ENCODE results near the gene SGSH. TPM values are rescaled to one million over a fixed set of nuclear protein-coding genes. Genes with fewer than 3 reads are reported as not detected.

Gene SGSH
- total RNA-seq, 3 donors from 2014 or later (not counting 1 experiment from before 2014, with no cell fraction given) = 73.4 to 96.5 (median 74.1) TPM

DNA sequence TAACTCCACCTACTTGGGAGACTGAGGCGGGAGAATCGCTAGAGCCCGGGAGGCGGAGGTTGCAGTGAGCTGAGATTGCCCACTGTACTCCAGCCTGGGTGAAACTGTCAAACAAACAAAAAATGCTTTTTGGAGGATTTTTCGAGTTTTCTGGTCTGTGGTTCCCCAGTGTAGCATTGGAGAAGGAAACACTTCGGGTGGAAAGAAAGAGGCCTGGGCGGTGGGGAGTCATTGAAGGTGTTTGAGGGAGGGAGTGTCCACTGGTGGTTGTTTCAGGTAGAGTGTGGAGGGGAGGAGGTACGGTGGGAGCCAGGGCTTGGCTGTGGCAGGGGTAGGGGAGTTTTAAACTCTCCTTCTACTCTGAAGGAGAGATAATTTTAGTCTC, 41.8 kb upstream of the SGSH start:
- H3K36me3 ChIP-seq (ENCODE audit: control insufficient read depth, insufficient read depth, low read length) = peaks cover 6% of the 10 kb centered on the region
- ATAC-seq (no peak), DNase-seq (no peak)
- Mint-ChIP-seq H3K4me3 (peak overlapping the region; percentile 92), H3K4me1 (peaks cover 38 to 43% of the 10 kb centered on the region in 2 donors), H3K27ac (peak overlapping the region; percentile 87 to 94), H3K27me3 (ENCODE audit: low read depth in 2 of 2) (no peaks in the 10 kb centered on the region), H3K36me3 (no peaks in the 10 kb centered on the region), H3K9me3 (no peaks in the 10 kb centered on the region)
- peaks cover 63% of the 10 kb centered on the region for H3K4me1 ChIP-seq (ENCODE audit: control insufficient read depth, insufficient read depth, low read length)
- intact Hi-C loops (cut with micrococcal nuclease) = loop anchor here (2.0 kb wide), 1 partner anchor 115 kb away; the partner anchor contains the start of gene EIF4A3
- peak overlapping the region; percentile 91 for H3K27ac ChIP-seq (ENCODE audit: low read length)
- H3K27me3 ChIP-seq (ENCODE audit: control insufficient read depth, insufficient read depth, low read length) = no peaks in the 10 kb centered on the region
- TF ChIP-seq, protein P1, sequence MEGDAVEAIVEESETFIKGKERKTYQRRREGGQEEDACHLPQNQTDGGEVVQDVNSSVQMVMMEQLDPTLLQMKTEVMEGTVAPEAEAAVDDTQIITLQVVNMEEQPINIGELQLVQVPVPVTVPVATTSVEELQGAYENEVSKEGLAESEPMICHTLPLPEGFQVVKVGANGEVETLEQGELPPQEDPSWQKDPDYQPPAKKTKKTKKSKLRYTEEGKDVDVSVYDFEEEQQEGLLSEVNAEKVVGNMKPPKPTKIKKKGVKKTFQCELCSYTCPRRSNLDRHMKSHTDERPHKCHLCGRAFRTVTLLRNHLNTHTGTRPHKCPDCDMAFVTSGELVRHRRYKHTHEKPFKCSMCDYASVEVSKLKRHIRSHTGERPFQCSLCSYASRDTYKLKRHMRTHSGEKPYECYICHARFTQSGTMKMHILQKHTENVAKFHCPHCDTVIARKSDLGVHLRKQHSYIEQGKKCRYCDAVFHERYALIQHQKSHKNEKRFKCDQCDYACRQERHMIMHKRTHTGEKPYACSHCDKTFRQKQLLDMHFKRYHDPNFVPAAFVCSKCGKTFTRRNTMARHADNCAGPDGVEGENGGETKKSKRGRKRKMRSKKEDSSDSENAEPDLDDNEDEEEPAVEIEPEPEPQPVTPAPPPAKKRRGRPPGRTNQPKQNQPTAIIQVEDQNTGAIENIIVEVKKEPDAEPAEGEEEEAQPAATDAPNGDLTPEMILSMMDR (IDR thresholded peaks at IDR 0.05) = no peak
- no peaks in the 10 kb centered on the region for H3K9me3 ChIP-seq (ENCODE audit: control insufficient read depth, insufficient read depth, low read length)
- 36% methylated on average over 8 of the region's 8 CpGs for WGBS (ENCODE audit: insufficient coverage)
- peak overlapping the region; percentile 86 for H3K4me3 ChIP-seq (ENCODE audit: low read length)

- Histone ChIP-seq H3K36me3 (ENCODE audit: control insufficient read depth, insufficient read depth, low read length) (peaks cover 2% of the 10 kb centered on the region), H3K27ac (ENCODE audit: low read length) (peak overlapping the region; percentile 91), H3K4me3 (ENCODE audit: low read length) (peak overlapping the region; percentile 86), H3K9me3 (ENCODE audit: control insufficient read depth, insufficient read depth, low read length) (no peaks in the 10 kb centered on the region), H3K4me1 (ENCODE audit: control insufficient read depth, insufficient read depth, low read length) (peaks cover 58% of the 10 kb centered on the region), H3K27me3 (ENCODE audit: control insufficient read depth, insufficient read depth, low read length) (no peaks in the 10 kb centered on the region)
- ATAC-seq (peak; percentile 2 to 33 (median 4)), DNase-seq (peak; percentile 42 to 89)
- H3K27me3 Mint-ChIP-seq (ENCODE audit: low read depth in 2 of 2) = no peaks in the 10 kb centered on the region
- H3K27ac Mint-ChIP-seq = peak overlapping the region; percentile 87 to 94
- TF ChIP-seq, protein P1 (IDR thresholded peaks at IDR 0.05) = no peak
- peak overlapping the region; percentile 92 for H3K4me3 Mint-ChIP-seq
- H3K4me1 Mint-ChIP-seq = peaks cover 38 to 43% of the 10 kb centered on the region in 2 donors
- 2% methylated on average over 45 of the region's 45 CpGs for WGBS (ENCODE audit: insufficient coverage)
- H3K36me3 Mint-ChIP-seq = no peaks in the 10 kb centered on the region
- intact Hi-C loops (cut with micrococcal nuclease) = no loop called here
- H3K9me3 Mint-ChIP-seq = no peaks in the 10 kb centered on the region
Measured at GRCh38 chr17:80261159-80261894, 41.2 kb upstream of the SGSH start.

DNA sequence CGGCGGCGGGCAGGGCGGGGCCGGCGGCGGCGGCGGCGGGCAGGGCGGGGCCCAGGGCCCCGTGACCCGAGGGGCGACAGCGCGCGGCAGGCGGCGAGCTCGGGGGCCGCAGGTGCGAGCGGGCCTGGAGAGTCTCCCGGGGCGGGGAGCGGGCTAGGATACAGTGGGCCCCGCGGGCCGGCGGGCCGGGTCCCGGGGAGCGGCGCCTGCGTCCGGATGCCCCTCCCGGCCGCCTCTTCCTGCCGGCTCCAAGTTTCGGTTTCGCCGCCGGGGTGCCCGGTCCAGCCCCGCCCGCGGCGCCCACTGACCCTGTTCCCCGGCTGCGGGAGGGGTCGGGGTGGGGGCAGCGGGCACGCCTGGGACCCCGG, 40.6 kb upstream of the SGSH start, which contains the start of gene RNF213:
Gene RNF213 (plus strand): TSS at position 62 of the 368 bp plus-strand sequence. CDS start 2,830 bp downstream, outside the sequence.
- peaks cover 52% of the 10 kb centered on the region for H3K4me1 ChIP-seq (ENCODE audit: control insufficient read depth, insufficient read depth, low read length)
- 0% methylated on average over 48 of the region's 54 CpGs for whole genome bisulfite sequencing (ENCODE audit: insufficient coverage)
- peak within 1 kb of the TSS; percentile 86 for H3K4me3 ChIP-seq (ENCODE audit: low read length)
- TF ChIP-seq, protein P1 (IDR thresholded peaks at IDR 0.05) = no peak
- peak within 1 kb of the TSS; percentile 95 for H3K4me3 Mint-ChIP-seq
- ATAC-seq (peak; percentile 35 to 43 (median 40)), DNase-seq (peak; percentile 75 to 77)
- no peaks in the 10 kb centered on the region for H3K9me3 Mint-ChIP-seq
- no peaks in the 10 kb centered on the region for H3K36me3 ChIP-seq (ENCODE audit: control insufficient read depth, insufficient read depth, low read length)
- H3K27ac Mint-ChIP-seq = peak within 1 kb of the TSS; percentile 94 to 96
- H3K27me3 Mint-ChIP-seq (ENCODE audit: low read depth in 2 of 2) = no peaks in the 10 kb centered on the region
- intact Hi-C loops (cut with micrococcal nuclease) = no loop called here
- H3K27me3 ChIP-seq (ENCODE audit: control insufficient read depth, insufficient read depth, low read length) = no peaks in the 10 kb centered on the region
- H3K4me1 Mint-ChIP-seq = peaks cover 35 to 40% of the 10 kb centered on the region in 2 donors
- H3K27ac ChIP-seq (ENCODE audit: low read length) = peak within 1 kb of the TSS; percentile 91
- H3K36me3 Mint-ChIP-seq = no peaks in the 10 kb centered on the region
- no peaks in the 10 kb centered on the region for H3K9me3 ChIP-seq (ENCODE audit: control insufficient read depth, insufficient read depth, low read length)

All from natural killer cell (primary cell).